Measurements from ENCODE around the gene PSMB10.

- TF ChIP-seq CTCF (IDR thresholded peaks at IDR 0.05) (no peak), POLR2A (IDR thresholded peaks at IDR 0.05; ENCODE audit: low read depth) (no peak), EP300 (IDR thresholded peaks at IDR 0.05) (no peak)
Observed at GRCh38 chr16:67941469-67942199, 5.0 kb upstream of the PSMB10 start.
